ENCODE measurements around the gene TMEM147.
"Not testable (repeated sequence)": the region's sequence is repeated elsewhere in the genome, so short reads cannot be mapped to it uniquely, and the experiment has no call there.

The TMEM147 gene

GRCh38 chr19:35565016-35565856 is 19.8 kb downstream of the TMEM147 start:
- DNase-seq = no peak

- no peak for DNase-seq
Measured at GRCh38 chr19:35566738-35567137, 21.3 kb downstream of the TMEM147 start.

- no peak for DNase-seq
Measured at GRCh38 chr19:35569281-35569781, 23.9 kb downstream of the TMEM147 start.

- DNase-seq = no peak
Measured at GRCh38 chr19:35571406-35571965, 26.1 kb downstream of the TMEM147 start.

- no peak for DNase-seq
Measured at GRCh38 chr19:35577918-35578317, 32.5 kb downstream of the TMEM147 start.

GRCh38 chr19:35578707-35579106 is 33.3 kb downstream of the TMEM147 start:
- no peak for DNase-seq

GRCh38 chr19:35582760-35583159 is 37.3 kb downstream of the TMEM147 start:
- no peak for DNase-seq

GRCh38 chr19:35585848-35586247 is 40.4 kb downstream of the TMEM147 start, which contains the start of gene PMIS2:
Gene PMIS2 (plus strand): TSS chr19:35586173. CDS start chr19:35586260, 87 bp downstream.
- peak; percentile 51 for DNase-seq

- DNase-seq = no peak
Measured at GRCh38 chr19:35587321-35587720, 41.9 kb downstream of the TMEM147 start.

GRCh38 chr19:35590875-35591274 is 45.4 kb downstream of the TMEM147 start:
- no peak for DNase-seq

GRCh38 chr19:35592226-35592625 is 46.8 kb downstream of the TMEM147 start:
- DNase-seq = peak; percentile 56

- not testable (repeated sequence) for DNase-seq
Measured at GRCh38 chr19:35595026-35595425, 49.6 kb downstream of the TMEM147 start.

GRCh38 chr19:35595928-35596327 is 50.5 kb downstream of the TMEM147 start:
- no peak for DNase-seq

- DNase-seq = peak; percentile 44
Measured at GRCh38 chr19:35596366-35596999, 51.1 kb downstream of the TMEM147 start.
